Smooth muscle cell (in vitro differentiated cells): ENCODE data around the gene HOXA13. TPM values are rescaled to one million over a fixed set of nuclear protein-coding genes. Genes with fewer than 3 reads are reported as not detected.

ENCODE experiments used
- DNase-seq: peaks from one replicate; lab custom pipeline; 2025; ENCODE audit not compliant: unreplicated experiment; lab: John Stamatoyannopoulos, UW
- H2AFZ ChIP-seq: fragments of 200-600 bp; sonication (generic); 2 replicates; pipeline ENCODE4 v1.6.0; 2016; ENCODE audit warnings: antibody characterized with exemption, low read depth, mild to moderate bottlenecking
- H3F3A ChIP-seq: fragments of 200-600 bp; sonication (generic); 2 replicates; pipeline ENCODE4 v1.6.0; 2017; ENCODE audit warnings: antibody characterized with exemption, low read depth
- H3K27ac ChIP-seq: fragments of 200-600 bp; sonication (generic); 2 replicates; pipeline ENCODE4 v1.5.1; 2016; ENCODE audit warnings: low read depth, mild to moderate bottlenecking
- H3K27me3 ChIP-seq: fragments of 200-600 bp; sonication (generic); 2 replicates; pipeline ENCODE4 v1.6.1; 2016; ENCODE audit warnings: low read depth, mild to moderate bottlenecking
- H3K36me3 ChIP-seq: fragments of 200-600 bp; sonication (generic); 2 replicates; pipeline ENCODE4 v1.5.1; 2016; ENCODE audit warnings: low read depth
- H3K4me1 ChIP-seq: fragments of 200-600 bp; sonication (generic); 2 replicates; pipeline ENCODE4 v1.5.1; 2016; ENCODE audit warnings: low read depth
- H3K4me2 ChIP-seq: fragments of 200-600 bp; sonication (generic); 2 replicates; pipeline ENCODE4 v1.6.0; 2016; ENCODE audit warnings: mild to moderate bottlenecking
- H3K4me3 ChIP-seq: fragments of 200-600 bp; sonication (generic); 2 replicates; pipeline ENCODE4 v1.5.1; 2016; ENCODE audit warnings: mild to moderate bottlenecking
- H3K79me2 ChIP-seq: fragments of 200-600 bp; sonication (generic); 2 replicates; pipeline ENCODE4 v1.6.0; 2016; ENCODE audit warnings: low read depth, mild to moderate bottlenecking
- H3K9ac ChIP-seq: fragments of 200-600 bp; sonication (generic); 2 replicates; pipeline ENCODE4 v1.6.0; 2016; ENCODE audit warnings: low read depth
- H3K9me3 ChIP-seq: fragments of 200-600 bp; sonication (generic); replicated peaks from 2 replicates; pipeline ENCODE4 v1.5.1; 2016; ENCODE audit warnings: low read depth
- H4K20me1 ChIP-seq: fragments of 200-600 bp; sonication (generic); 2 replicates; pipeline ENCODE4 v1.6.0; 2016; ENCODE audit warnings: low read depth
- WGBS: methylation state at CpG from one replicate; pipeline ENCODE4 v1.1.7; 2016; ENCODE audit warnings: low lambda C conversion rate; 5-methylcytosine and 5-hydroxymethylcytosine counted together
- polyA plus RNA-seq: library from polyadenylated mRNA; unstranded; fragments of >200 nt; fragmentation: Nextera tagmentation; extraction: Ambion mirVana; gene quantifications from 2 replicates; pipeline ENCODE4 v1.2.1, GENCODE V29; 2016
- total RNA-seq: library from RNA; depleted of rRNA; stranded (reverse); fragments of >200 nt; gene quantifications from 2 replicates; pipeline ENCODE4 v1.2.3, GENCODE V29; 2014
- TF ChIP-seq, protein P1 (sequence below): fragments of 200-600 bp; sonication (generic); IDR thresholded peaks from 2 replicates; pipeline ENCODE4 v1.5.1; 2017; ENCODE audit warnings: borderline replicate concordance, mild to moderate bottlenecking, antibody characterized with exemption; ENCODE audit not compliant: insufficient read depth, poor library complexity, severe bottlenecking

HOXA13 gene
- 14.2 and 21.6 TPM in 2 replicates for total RNA-seq
- polyA plus RNA-seq: 6.2 and 10.0 TPM in 2 replicates

DNA sequence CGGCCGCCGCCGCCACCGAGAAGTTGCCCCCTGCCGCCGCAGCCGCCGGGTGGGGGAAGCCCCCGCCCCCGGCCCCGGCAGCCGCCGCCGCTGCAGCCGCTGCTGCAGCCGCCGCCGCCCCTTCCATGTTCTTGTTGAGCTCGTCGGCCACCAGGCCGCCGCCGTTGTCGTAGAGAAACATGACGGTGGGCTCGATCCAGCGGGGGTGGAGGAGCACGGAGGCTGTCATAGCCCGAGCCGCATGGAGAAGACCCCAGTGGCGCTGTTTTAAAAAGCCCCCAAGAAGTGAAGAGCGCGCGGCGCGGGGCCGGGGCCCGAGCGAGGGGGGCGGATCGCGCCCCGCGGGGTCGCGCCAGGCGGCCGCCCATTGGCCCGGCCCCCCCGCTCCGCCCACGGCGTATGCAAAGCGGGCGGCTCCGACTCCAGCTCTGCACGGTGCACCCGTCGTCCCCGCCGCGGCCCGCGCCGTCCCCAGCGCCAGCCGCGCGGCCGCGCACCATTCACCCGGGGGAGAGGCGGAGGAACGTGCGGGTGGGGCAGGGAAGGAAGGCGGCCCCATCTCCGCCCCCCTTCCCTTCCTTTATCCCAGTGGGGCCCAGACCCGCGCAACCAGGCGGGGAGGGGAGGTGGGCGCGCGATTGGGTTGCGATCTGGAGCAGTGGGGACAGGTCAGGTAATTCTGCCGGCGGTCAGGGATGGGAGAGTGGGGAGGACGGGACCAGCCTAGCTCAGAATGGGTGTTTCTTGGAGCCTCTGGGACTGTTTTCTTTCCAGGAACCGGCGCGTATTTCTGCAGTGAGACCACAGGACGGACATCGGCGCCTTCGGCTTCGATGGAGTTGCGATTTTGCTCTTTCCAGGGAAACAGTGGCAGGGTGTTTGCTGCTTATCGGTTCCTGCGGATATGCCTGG, at the start of gene HOXA13:
TSS of gene HOXA13 (minus strand) at position 243 of the 912 bp plus-strand sequence. CDS start at position 229, 14 bp downstream.
- Histone ChIP-seq H3K4me1 (no peaks in the 10 kb centered on the region), H3K79me2 (peaks cover 87% of the 10 kb centered on the region), H3K27ac (peak within 1 kb of the TSS; percentile 52), H4K20me1 (peaks cover 42% of the 10 kb centered on the region), H3K36me3 (no peaks in the 10 kb centered on the region), H3K9ac (no peak within 1 kb of the TSS), H3K4me3 (peak within 1 kb of the TSS; percentile 67), H3F3A (peaks cover 13% of the 10 kb centered on the region), H3K9me3 (no peaks in the 10 kb centered on the region), H2AFZ (peak within 1 kb of the TSS; percentile 23), H3K27me3 (peaks cover 12% of the 10 kb centered on the region), H3K4me2 (peak within 1 kb of the TSS; percentile 89)
- TF ChIP-seq, protein P1, sequence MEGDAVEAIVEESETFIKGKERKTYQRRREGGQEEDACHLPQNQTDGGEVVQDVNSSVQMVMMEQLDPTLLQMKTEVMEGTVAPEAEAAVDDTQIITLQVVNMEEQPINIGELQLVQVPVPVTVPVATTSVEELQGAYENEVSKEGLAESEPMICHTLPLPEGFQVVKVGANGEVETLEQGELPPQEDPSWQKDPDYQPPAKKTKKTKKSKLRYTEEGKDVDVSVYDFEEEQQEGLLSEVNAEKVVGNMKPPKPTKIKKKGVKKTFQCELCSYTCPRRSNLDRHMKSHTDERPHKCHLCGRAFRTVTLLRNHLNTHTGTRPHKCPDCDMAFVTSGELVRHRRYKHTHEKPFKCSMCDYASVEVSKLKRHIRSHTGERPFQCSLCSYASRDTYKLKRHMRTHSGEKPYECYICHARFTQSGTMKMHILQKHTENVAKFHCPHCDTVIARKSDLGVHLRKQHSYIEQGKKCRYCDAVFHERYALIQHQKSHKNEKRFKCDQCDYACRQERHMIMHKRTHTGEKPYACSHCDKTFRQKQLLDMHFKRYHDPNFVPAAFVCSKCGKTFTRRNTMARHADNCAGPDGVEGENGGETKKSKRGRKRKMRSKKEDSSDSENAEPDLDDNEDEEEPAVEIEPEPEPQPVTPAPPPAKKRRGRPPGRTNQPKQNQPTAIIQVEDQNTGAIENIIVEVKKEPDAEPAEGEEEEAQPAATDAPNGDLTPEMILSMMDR: no peak
- under 1% methylated on average over 53 of the region's 99 CpGs for WGBS
- DNase-seq: no peak

DNA sequence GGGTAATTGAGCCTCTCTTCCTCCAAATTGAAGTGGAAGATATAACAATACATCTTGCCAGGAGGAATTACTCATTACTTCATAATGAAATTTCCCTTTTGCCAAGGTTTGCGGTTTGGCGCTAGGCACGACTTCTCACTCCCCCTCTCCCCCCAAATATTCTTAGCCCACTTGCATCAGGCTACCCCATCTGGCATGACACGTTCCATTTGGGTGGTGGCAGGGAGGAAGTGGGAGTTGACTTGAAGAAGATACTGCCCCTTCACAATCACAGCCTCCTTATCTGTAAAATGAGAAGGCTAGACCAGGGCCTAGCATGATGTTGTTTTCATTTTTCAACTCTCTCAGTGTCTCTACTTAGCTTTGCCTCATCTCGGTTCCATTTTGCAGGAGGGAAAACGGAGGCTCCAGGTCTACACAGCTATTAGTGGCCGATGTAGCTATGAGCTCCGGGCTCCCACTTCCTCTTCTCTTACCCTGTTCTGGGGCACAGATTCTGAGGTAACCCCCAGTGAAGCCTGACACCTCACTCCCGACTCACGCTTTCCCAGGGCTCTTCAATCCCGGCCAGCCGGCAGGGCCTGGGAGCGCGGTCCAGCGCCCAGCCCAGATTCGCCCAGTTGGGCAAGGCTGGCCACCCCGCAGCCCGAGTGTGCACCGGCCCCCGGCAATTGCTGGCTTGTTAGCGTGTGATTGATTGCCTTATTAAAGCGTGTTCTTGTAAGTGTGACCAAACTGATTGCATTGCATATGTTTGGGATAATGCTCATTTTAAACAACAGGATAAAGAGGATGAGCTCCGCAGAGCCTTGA, 49.2 kb upstream of the HOXA13 start:
- H3K4me3 ChIP-seq: no peak overlapping the region
- H3K79me2 ChIP-seq: peaks cover 6% of the 10 kb centered on the region
- no peaks in the 10 kb centered on the region for H3K9me3 ChIP-seq
- TF ChIP-seq, protein P1: no peak
- H3K9ac ChIP-seq: no peak overlapping the region
- no peaks in the 10 kb centered on the region for H3K36me3 ChIP-seq
- DNase-seq: no peak
- H4K20me1 ChIP-seq: no peaks in the 10 kb centered on the region
- peaks cover 82% of the 10 kb centered on the region for H3K27me3 ChIP-seq
- H3K27ac ChIP-seq: no peak overlapping the region
- H3K4me2 ChIP-seq: peak overlapping the region; percentile 40
- peaks cover 29% of the 10 kb centered on the region for H3K4me1 ChIP-seq
- 36% methylated on average over 23 of the region's 23 CpGs for WGBS
- no peak overlapping the region for H2AFZ ChIP-seq
- peaks cover 6% of the 10 kb centered on the region for H3F3A ChIP-seq

GRCh38 chr7:27248427-27248806, 48.5 kb upstream of the HOXA13 start:
- peaks cover 29% of the 10 kb centered on the region for H3K4me1 ChIP-seq
- H3F3A ChIP-seq: no peaks in the 10 kb centered on the region
- no peak overlapping the region for H3K4me3 ChIP-seq
- no peak for DNase-seq
- WGBS: 91% methylated on average over 3 of the region's 3 CpGs
- H4K20me1 ChIP-seq: no peaks in the 10 kb centered on the region
- no peaks in the 10 kb centered on the region for H3K36me3 ChIP-seq
- TF ChIP-seq, protein P1: no peak
- H3K9me3 ChIP-seq: no peaks in the 10 kb centered on the region
- peaks cover 13% of the 10 kb centered on the region for H3K79me2 ChIP-seq
- peaks cover 89% of the 10 kb centered on the region for H3K27me3 ChIP-seq
- no peak overlapping the region for H3K4me2 ChIP-seq
- no peak overlapping the region for H3K9ac ChIP-seq
- H3K27ac ChIP-seq: no peak overlapping the region
- no peak overlapping the region for H2AFZ ChIP-seq
